HEK293 (cell line): ENCODE data around the gene SLC39A13.

ENCODE experiments used
- BCL11A ChIP-seq: fragments of 450-650 bp; formaldehyde crosslinking; IDR thresholded peaks from 2 replicates; pipeline ENCODE4 v1.5.1; 2016; ENCODE audit warnings: low read depth, missing biosample characterization, missing genetic modification characterization
- KLF16 ChIP-seq: fragments of 450-650 bp; formaldehyde crosslinking; IDR thresholded peaks from 2 replicates; pipeline ENCODE4 v1.5.1; 2017; ENCODE audit warnings: missing biosample characterization, missing genetic modification characterization
- RBAK ChIP-seq: fragments of 450-650 bp; formaldehyde crosslinking; IDR thresholded peaks from 2 replicates; pipeline ENCODE4 v1.5.1; 2016; ENCODE audit warnings: missing biosample characterization, missing genetic modification characterization
- ZNF140 ChIP-seq: fragments of 450-650 bp; formaldehyde crosslinking; IDR thresholded peaks from 2 replicates; pipeline ENCODE4 v1.5.1; 2016; ENCODE audit warnings: missing biosample characterization, missing genetic modification characterization
- ZNF221 ChIP-seq: fragments of 450-650 bp; formaldehyde crosslinking; IDR thresholded peaks from 2 replicates; pipeline ENCODE4 v1.5.1; 2017; ENCODE audit warnings: missing biosample characterization, missing genetic modification characterization, borderline replicate concordance
- ZNF239 ChIP-seq: fragments of 450-650 bp; formaldehyde crosslinking; IDR thresholded peaks from 2 replicates; pipeline ENCODE4 v1.5.1; 2016; ENCODE audit warnings: missing biosample characterization, missing genetic modification characterization
- ZNF48 ChIP-seq: fragments of 450-650 bp; formaldehyde crosslinking; IDR thresholded peaks from 2 replicates; pipeline ENCODE4 v1.5.1; 2016; ENCODE audit warnings: missing biosample characterization, missing genetic modification characterization
- ZNF510 ChIP-seq: fragments of 450-650 bp; formaldehyde crosslinking; IDR thresholded peaks from 2 replicates; pipeline ENCODE4 v1.5.1; 2018; ENCODE audit warnings: mild to moderate bottlenecking, missing genetic modification characterization, missing biosample characterization; ENCODE audit not compliant: insufficient replicate concordance
- ZNF585B ChIP-seq: fragments of 450-650 bp; formaldehyde crosslinking; IDR thresholded peaks from 2 replicates; pipeline ENCODE4 v1.5.1; 2016; ENCODE audit warnings: missing biosample characterization, missing genetic modification characterization
- ZNF777 ChIP-seq: fragments of 450-650 bp; formaldehyde crosslinking; IDR thresholded peaks from 2 replicates; pipeline ENCODE4 v1.5.1; 2017; ENCODE audit warnings: missing biosample characterization, missing genetic modification characterization, borderline replicate concordance
- ZXDB ChIP-seq: fragments of 450-650 bp; formaldehyde crosslinking; IDR thresholded peaks from 2 replicates; pipeline ENCODE4 v1.5.1; 2016; ENCODE audit warnings: missing biosample characterization, missing genetic modification characterization
- TF ChIP-seq, protein P1 (sequence below): fragments of 450-650 bp; formaldehyde crosslinking; IDR thresholded peaks from 2 replicates; pipeline ENCODE4 v1.5.1; 2016; ENCODE audit warnings: missing biosample characterization, missing genetic modification characterization
- TF ChIP-seq, protein P2 (sequence below): fragments of 450-650 bp; formaldehyde crosslinking; IDR thresholded peaks from 2 replicates; pipeline ENCODE4 v1.5.1; 2016; ENCODE audit warnings: missing biosample characterization, missing genetic modification characterization
- TF ChIP-seq, protein P3 (sequence below): fragments of 450-650 bp; formaldehyde crosslinking; IDR thresholded peaks from 2 replicates; pipeline ENCODE4 v1.5.1; 2016; ENCODE audit warnings: missing biosample characterization, missing genetic modification characterization

DNA sequence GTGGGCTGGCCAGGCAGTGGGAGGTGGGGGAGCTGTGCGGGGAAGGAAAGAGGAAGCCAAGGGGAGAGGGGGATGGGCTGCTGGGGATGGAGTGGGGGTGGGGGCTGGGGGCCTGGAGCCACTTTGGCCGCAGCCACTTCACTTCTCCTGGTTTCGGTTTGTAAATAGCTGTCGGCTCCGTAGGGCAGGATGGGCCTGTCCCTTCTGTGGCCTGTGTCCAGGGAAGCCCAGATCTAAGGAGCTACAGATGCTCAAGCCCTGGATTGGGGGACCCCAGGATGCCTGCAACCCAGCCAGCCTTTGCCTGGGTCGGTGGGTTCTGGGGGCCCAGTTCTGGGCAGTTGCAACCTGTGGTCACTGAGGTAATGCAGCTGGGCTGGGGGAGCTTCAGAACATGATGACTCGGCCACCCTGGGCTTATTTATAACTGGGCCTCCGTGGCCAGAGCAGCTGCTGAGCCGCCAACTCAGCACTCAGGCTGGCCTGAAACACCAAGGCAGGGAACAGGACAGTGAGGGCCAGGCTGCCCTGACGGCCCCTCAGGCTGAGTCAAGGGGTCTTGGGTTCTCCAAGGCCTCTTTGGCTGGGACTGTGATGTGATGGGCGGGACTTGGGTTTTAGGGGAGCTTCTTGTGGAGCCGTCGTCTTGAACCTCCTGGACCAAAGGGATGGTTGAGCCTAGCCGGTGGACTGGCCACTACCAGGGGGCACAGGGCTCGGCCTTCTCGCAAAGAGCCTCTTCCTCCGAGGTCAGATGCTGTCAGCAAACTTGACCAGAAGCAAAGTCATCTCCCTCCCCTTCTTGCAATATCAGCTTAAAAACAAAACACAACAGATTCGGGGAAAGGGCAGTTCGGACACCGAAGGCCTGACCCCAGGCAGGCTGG is 15.0 kb upstream of the SLC39A13 start:
- TF ChIP-seq KLF16 (tag by site-specific recombination) (no peak), ZNF239 (tag by site-specific recombination) (no peak), ZNF585B (tag by site-specific recombination) (no peak), ZNF777 (no peak), ZNF221 (tag by site-specific recombination) (no peak), RBAK (no peak), ZNF510 (tag by site-specific recombination) (no peak), BCL11A (tag by site-specific recombination) (no peak), ZNF48 (tag by site-specific recombination) (no peak), ZNF140 (tag by site-specific recombination) (no peak), ZXDB (no peak)
- TF ChIP-seq, protein P1, sequence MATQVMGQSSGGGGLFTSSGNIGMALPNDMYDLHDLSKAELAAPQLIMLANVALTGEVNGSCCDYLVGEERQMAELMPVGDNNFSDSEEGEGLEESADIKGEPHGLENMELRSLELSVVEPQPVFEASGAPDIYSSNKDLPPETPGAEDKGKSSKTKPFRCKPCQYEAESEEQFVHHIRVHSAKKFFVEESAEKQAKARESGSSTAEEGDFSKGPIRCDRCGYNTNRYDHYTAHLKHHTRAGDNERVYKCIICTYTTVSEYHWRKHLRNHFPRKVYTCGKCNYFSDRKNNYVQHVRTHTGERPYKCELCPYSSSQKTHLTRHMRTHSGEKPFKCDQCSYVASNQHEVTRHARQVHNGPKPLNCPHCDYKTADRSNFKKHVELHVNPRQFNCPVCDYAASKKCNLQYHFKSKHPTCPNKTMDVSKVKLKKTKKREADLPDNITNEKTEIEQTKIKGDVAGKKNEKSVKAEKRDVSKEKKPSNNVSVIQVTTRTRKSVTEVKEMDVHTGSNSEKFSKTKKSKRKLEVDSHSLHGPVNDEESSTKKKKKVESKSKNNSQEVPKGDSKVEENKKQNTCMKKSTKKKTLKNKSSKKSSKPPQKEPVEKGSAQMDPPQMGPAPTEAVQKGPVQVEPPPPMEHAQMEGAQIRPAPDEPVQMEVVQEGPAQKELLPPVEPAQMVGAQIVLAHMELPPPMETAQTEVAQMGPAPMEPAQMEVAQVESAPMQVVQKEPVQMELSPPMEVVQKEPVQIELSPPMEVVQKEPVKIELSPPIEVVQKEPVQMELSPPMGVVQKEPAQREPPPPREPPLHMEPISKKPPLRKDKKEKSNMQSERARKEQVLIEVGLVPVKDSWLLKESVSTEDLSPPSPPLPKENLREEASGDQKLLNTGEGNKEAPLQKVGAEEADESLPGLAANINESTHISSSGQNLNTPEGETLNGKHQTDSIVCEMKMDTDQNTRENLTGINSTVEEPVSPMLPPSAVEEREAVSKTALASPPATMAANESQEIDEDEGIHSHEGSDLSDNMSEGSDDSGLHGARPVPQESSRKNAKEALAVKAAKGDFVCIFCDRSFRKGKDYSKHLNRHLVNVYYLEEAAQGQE (tag by site-specific recombination), result no peak
- TF ChIP-seq, protein P2, sequence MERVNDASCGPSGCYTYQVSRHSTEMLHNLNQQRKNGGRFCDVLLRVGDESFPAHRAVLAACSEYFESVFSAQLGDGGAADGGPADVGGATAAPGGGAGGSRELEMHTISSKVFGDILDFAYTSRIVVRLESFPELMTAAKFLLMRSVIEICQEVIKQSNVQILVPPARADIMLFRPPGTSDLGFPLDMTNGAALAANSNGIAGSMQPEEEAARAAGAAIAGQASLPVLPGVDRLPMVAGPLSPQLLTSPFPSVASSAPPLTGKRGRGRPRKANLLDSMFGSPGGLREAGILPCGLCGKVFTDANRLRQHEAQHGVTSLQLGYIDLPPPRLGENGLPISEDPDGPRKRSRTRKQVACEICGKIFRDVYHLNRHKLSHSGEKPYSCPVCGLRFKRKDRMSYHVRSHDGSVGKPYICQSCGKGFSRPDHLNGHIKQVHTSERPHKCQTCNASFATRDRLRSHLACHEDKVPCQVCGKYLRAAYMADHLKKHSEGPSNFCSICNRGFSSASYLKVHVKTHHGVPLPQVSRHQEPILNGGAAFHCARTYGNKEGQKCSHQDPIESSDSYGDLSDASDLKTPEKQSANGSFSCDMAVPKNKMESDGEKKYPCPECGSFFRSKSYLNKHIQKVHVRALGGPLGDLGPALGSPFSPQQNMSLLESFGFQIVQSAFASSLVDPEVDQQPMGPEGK (tag by site-specific recombination), result no peak
- TF ChIP-seq, protein P3, sequence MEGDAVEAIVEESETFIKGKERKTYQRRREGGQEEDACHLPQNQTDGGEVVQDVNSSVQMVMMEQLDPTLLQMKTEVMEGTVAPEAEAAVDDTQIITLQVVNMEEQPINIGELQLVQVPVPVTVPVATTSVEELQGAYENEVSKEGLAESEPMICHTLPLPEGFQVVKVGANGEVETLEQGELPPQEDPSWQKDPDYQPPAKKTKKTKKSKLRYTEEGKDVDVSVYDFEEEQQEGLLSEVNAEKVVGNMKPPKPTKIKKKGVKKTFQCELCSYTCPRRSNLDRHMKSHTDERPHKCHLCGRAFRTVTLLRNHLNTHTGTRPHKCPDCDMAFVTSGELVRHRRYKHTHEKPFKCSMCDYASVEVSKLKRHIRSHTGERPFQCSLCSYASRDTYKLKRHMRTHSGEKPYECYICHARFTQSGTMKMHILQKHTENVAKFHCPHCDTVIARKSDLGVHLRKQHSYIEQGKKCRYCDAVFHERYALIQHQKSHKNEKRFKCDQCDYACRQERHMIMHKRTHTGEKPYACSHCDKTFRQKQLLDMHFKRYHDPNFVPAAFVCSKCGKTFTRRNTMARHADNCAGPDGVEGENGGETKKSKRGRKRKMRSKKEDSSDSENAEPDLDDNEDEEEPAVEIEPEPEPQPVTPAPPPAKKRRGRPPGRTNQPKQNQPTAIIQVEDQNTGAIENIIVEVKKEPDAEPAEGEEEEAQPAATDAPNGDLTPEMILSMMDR, result no peak
